Thyroid gland (tissue), 4 donors: ENCODE results near the gene GLYR1.

Experiments used
- CTCF ChIP-seq, 6 experiments: fragments of 200-600 bp in 3 of 6; fragments of 450-650 bp in 3 of 6; sonication (generic) in 3 of 6; IDR thresholded peaks; one replicate each; pipeline ENCODE4 v1.5.1; 2016 to 2019; ENCODE audit warnings: antibody characterized with exemption in 6 of 6, mild to moderate bottlenecking in 2 of 6, inconsistent platforms in 1 of 6, moderate library complexity in 1 of 6
- POLR2A ChIP-seq, 2 donors: fragments of 450-650 bp; IDR thresholded peaks; one replicate each; pipeline ENCODE4 v1.6.1; 2017; ENCODE audit warnings: antibody characterized with exemption in 2 of 2, mild to moderate bottlenecking in 2 of 2, moderate library complexity in 1 of 2

GRCh38 chr16:4811773-4812172, 35.3 kb downstream of the GLYR1 start:
- TF ChIP-seq POLR2A (IDR thresholded peaks at IDR 0.05) (no peak), CTCF (IDR thresholded peaks at IDR 0.05) (no peak)
